Bronchial epithelial cell (primary cell): ENCODE data around the gene SLU7. TPM values are rescaled to one million over a fixed set of nuclear protein-coding genes. Genes with fewer than 3 reads are reported as not detected.

ENCODE experiments used
- DNase-seq: peaks from one replicate; pipeline ENCODE4 v3.0.0-alpha.2; 2010; ENCODE audit warnings: low read depth
- FAIRE-seq: peaks from 2 replicates; lab custom pipeline; 2011; peaks lifted over from hg19 to GRCh38; lab: Jason Lieb, UNC
- H3K27me3 ChIP-seq: 2 replicates; pipeline ENCODE4 v1.5.1; 2011; ENCODE audit warnings: low read length; ENCODE audit not compliant: control insufficient read depth, insufficient read depth
- H3K36me3 ChIP-seq: 2 replicates; pipeline ENCODE4 v1.5.1; 2011; ENCODE audit warnings: low read length; ENCODE audit not compliant: control insufficient read depth, insufficient read depth
- H3K4me3 ChIP-seq: 2 replicates; pipeline ENCODE4 v1.5.1; 2011; ENCODE audit warnings: mild to moderate bottlenecking, low read depth, low read length, control low read depth
- CTCF ChIP-seq: IDR thresholded peaks from 2 replicates; pipeline ENCODE4 v1.5.1; 2011; ENCODE audit warnings: mild to moderate bottlenecking, moderate library complexity, low read length, control low read depth, inconsistent platforms; ENCODE audit not compliant: insufficient read depth, severe bottlenecking
- total RNA-seq: library from RNA; depleted of rRNA; stranded (reverse); fragments of >200 nt; gene quantifications from 2 replicates; pipeline ENCODE4 v1.2.1, GENCODE V29; 2014

SLU7 gene
- total RNA-seq, 1 donor from 2014 or later = 51.3 TPM

- no peaks in the 10 kb centered on the region for H3K36me3 ChIP-seq
- no peak overlapping the region for H3K4me3 ChIP-seq
- H3K27me3 ChIP-seq = no peaks in the 10 kb centered on the region
- DNase-seq (no peak), FAIRE-seq (no peak)
- no peak for TF ChIP-seq CTCF
These were observed 41.6 kb upstream of the SLU7 start for GRCh38 chr5:160460377-160461049.

GRCh38 chr5:160458806-160459800 lies 40.2 kb upstream of the SLU7 start:
- FAIRE-seq (no peak), DNase-seq (no peak)

GRCh38 chr5:160457252-160457651 lies 38.4 kb upstream of the SLU7 start:
- Histone ChIP-seq H3K4me3 (no peak overlapping the region), H3K36me3 (no peaks in the 10 kb centered on the region), H3K27me3 (no peaks in the 10 kb centered on the region)
- FAIRE-seq = no peak
- no peak for TF ChIP-seq CTCF
- no peak for DNase-seq

More at GRCh38 chr5:160458806-160459800, 40.2 kb upstream of the SLU7 start:
- no peaks in the 10 kb centered on the region for H3K27me3 ChIP-seq
- TF ChIP-seq CTCF = no peak
- H3K4me3 ChIP-seq = no peak overlapping the region
- H3K36me3 ChIP-seq = no peaks in the 10 kb centered on the region

- Histone ChIP-seq H3K36me3 (no peaks in the 10 kb centered on the region), H3K4me3 (no peak overlapping the region), H3K27me3 (no peaks in the 10 kb centered on the region)
- DNase-seq (no peak), FAIRE-seq (no peak)
- no peak for TF ChIP-seq CTCF
These were observed 37.7 kb upstream of the SLU7 start for GRCh38 chr5:160456480-160457177.

GRCh38 chr5:160455600-160455999 lies 36.7 kb upstream of the SLU7 start:
- H3K4me3 ChIP-seq = no peak overlapping the region
- no peak for FAIRE-seq
- DNase-seq = no peak
- no peak for TF ChIP-seq CTCF
- H3K36me3 ChIP-seq = no peaks in the 10 kb centered on the region
- no peaks in the 10 kb centered on the region for H3K27me3 ChIP-seq
